Measurements from ENCODE around the gene SENP5. TPM values are rescaled to one million over a fixed set of nuclear protein-coding genes. Genes with fewer than 3 reads are reported as not detected.

The SENP5 gene
- total and polyA plus RNA-seq, 2 donors from 2014 or later, result 5.8 to 27.5 TPM

- intact Hi-C loops (cut with DNase I), result no loop called here
- Histone ChIP-seq H3K9ac (ENCODE audit: low read length in 3 of 3) (no peak overlapping the region), H3K4me3 (ENCODE audit: low read length in 3 of 3) (no peak overlapping the region), H3K9me3 (ENCODE audit: control insufficient read depth in 2 of 3, insufficient read depth in 1 of 3, low read length in 3 of 3) (no peaks in the 10 kb centered on the region), H3K27ac (ENCODE audit: low read depth in 2 of 2, low read length in 2 of 2) (no peak overlapping the region), H3K4me1 (ENCODE audit: control insufficient read depth in 2 of 3, insufficient read depth in 2 of 3, low read depth in 1 of 3, low read length in 3 of 3) (no peaks in the 10 kb centered on the region), H3K36me3 (ENCODE audit: control insufficient read depth in 2 of 3, insufficient read depth in 3 of 3, low read length in 3 of 3) (peaks cover 0 to 6% (median 0%) of the 10 kb centered on the region in 3 donors), H3K27me3 (ENCODE audit: control insufficient read depth, insufficient read depth, low read length) (no peaks in the 10 kb centered on the region)
- FAIRE-seq (no peak), DNase-seq (no peak)
- no peak for TF ChIP-seq CTCF (IDR thresholded peaks at IDR 0.05; ENCODE audit: borderline replicate concordance, extremely low read depth, insufficient read depth)
Measured at GRCh38 chr3:196914866-196915265, 47.1 kb downstream of the SENP5 start.

- DNase-seq, result no peak
- no peak for TF ChIP-seq CTCF (IDR thresholded peaks at IDR 0.05; ENCODE audit: borderline replicate concordance, extremely low read depth, insufficient read depth)
- H3K27me3 ChIP-seq (ENCODE audit: control insufficient read depth, insufficient read depth, low read length), result no peaks in the 10 kb centered on the region
- no peak overlapping the region for H3K27ac ChIP-seq (ENCODE audit: low read depth in 2 of 2, low read length in 2 of 2)
- peaks cover 0 to 6% (median 0%) of the 10 kb centered on the region in 3 donors for H3K36me3 ChIP-seq (ENCODE audit: control insufficient read depth in 2 of 3, insufficient read depth in 3 of 3, low read length in 3 of 3)
- H3K4me3 ChIP-seq (ENCODE audit: low read length in 3 of 3), result no peak overlapping the region
- intact Hi-C loops (cut with DNase I), result no loop called here
- FAIRE-seq, result no peak
- no peak overlapping the region for H3K9ac ChIP-seq (ENCODE audit: low read length in 3 of 3)
- no peaks in the 10 kb centered on the region for H3K4me1 ChIP-seq (ENCODE audit: control insufficient read depth in 2 of 3, insufficient read depth in 2 of 3, low read depth in 1 of 3, low read length in 3 of 3)
- H3K9me3 ChIP-seq (ENCODE audit: control insufficient read depth in 2 of 3, insufficient read depth in 1 of 3, low read length in 3 of 3), result no peaks in the 10 kb centered on the region
Measured at GRCh38 chr3:196915375-196915774, 47.7 kb downstream of the SENP5 start.

- no peak overlapping the region for H3K9ac ChIP-seq (ENCODE audit: low read length in 3 of 3)
- peaks cover 0 to 6% (median 0%) of the 10 kb centered on the region in 3 donors for H3K36me3 ChIP-seq (ENCODE audit: control insufficient read depth in 2 of 3, insufficient read depth in 3 of 3, low read length in 3 of 3)
- H3K27ac ChIP-seq (ENCODE audit: low read depth in 2 of 2, low read length in 2 of 2), result no peak overlapping the region
- TF ChIP-seq CTCF (IDR thresholded peaks at IDR 0.05; ENCODE audit: borderline replicate concordance, extremely low read depth, insufficient read depth), result no peak
- FAIRE-seq (no peak), DNase-seq (no peak)
- H3K4me3 ChIP-seq (ENCODE audit: low read length in 3 of 3), result no peak overlapping the region
- no peaks in the 10 kb centered on the region for H3K9me3 ChIP-seq (ENCODE audit: control insufficient read depth in 2 of 3, insufficient read depth in 1 of 3, low read length in 3 of 3)
- no peaks in the 10 kb centered on the region for H3K4me1 ChIP-seq (ENCODE audit: control insufficient read depth in 2 of 3, insufficient read depth in 2 of 3, low read depth in 1 of 3, low read length in 3 of 3)
- H3K27me3 ChIP-seq (ENCODE audit: control insufficient read depth, insufficient read depth, low read length), result no peaks in the 10 kb centered on the region
- intact Hi-C loops (cut with DNase I), result no loop called here
Measured at GRCh38 chr3:196916221-196916620, 48.5 kb downstream of the SENP5 start.

GRCh38 chr3:196916995-196917394, 49.3 kb downstream of the SENP5 start:
- H3K27me3 ChIP-seq (ENCODE audit: control insufficient read depth, insufficient read depth, low read length), result no peaks in the 10 kb centered on the region
- no peak for DNase-seq
- no peak overlapping the region for H3K9ac ChIP-seq (ENCODE audit: low read length in 3 of 3)
- peaks cover 0 to 6% (median 0%) of the 10 kb centered on the region in 3 donors for H3K36me3 ChIP-seq (ENCODE audit: control insufficient read depth in 2 of 3, insufficient read depth in 3 of 3, low read length in 3 of 3)
- no peak overlapping the region for H3K27ac ChIP-seq (ENCODE audit: low read depth in 2 of 2, low read length in 2 of 2)
- TF ChIP-seq CTCF (IDR thresholded peaks at IDR 0.05; ENCODE audit: borderline replicate concordance, extremely low read depth, insufficient read depth), result no peak
- no peaks in the 10 kb centered on the region for H3K9me3 ChIP-seq (ENCODE audit: control insufficient read depth in 2 of 3, insufficient read depth in 1 of 3, low read length in 3 of 3)
- intact Hi-C loops (cut with DNase I), result no loop called here
- H3K4me3 ChIP-seq (ENCODE audit: low read length in 3 of 3), result no peak overlapping the region
- no peaks in the 10 kb centered on the region for H3K4me1 ChIP-seq (ENCODE audit: control insufficient read depth in 2 of 3, insufficient read depth in 2 of 3, low read depth in 1 of 3, low read length in 3 of 3)
- FAIRE-seq, result no peak

Measured in kidney (tissue), 14 donors.